WTC11 (cell line): ENCODE results near the gene ADARB2.

Source experiments
- GABPB1 ChIP-seq: sonication (generic); formaldehyde crosslinking; IDR thresholded peaks from 2 replicates; pipeline ENCODE4 v1.8.1; 2023; ENCODE audit warnings: mild to moderate bottlenecking, missing genetic modification reagents
- SMAD3 ChIP-seq: sonication (generic); formaldehyde crosslinking; IDR thresholded peaks from 2 replicates; pipeline ENCODE4 v1.8.0; 2022; ENCODE audit warnings: missing genetic modification reagents, mild to moderate bottlenecking, borderline replicate concordance
- ZNF232 ChIP-seq: sonication (generic); formaldehyde crosslinking; IDR thresholded peaks from 2 replicates; pipeline ENCODE4 v1.8.0; 2022; ENCODE audit warnings: mild to moderate bottlenecking, missing genetic modification reagents
- TF ChIP-seq, protein P1 (sequence below): fragments of 200-600 bp; IDR thresholded peaks from 2 replicates; pipeline ENCODE4 v1.8.0; 2022; ENCODE audit warnings: antibody characterized with exemption
- TF ChIP-seq, protein P2 (sequence below): sonication (generic); formaldehyde crosslinking; IDR thresholded peaks from 2 replicates; pipeline ENCODE4 v1.8.0; 2022; ENCODE audit warnings: mild to moderate bottlenecking, missing genetic modification reagents
- TF ChIP-seq, protein P3 (sequence below): sonication (generic); formaldehyde crosslinking; IDR thresholded peaks from 2 replicates; pipeline ENCODE4 v1.8.0; 2023; ENCODE audit warnings: missing genetic modification reagents, mild to moderate bottlenecking, borderline replicate concordance
- TF ChIP-seq, protein P4 (sequence below): sonication (generic); formaldehyde crosslinking; IDR thresholded peaks from 2 replicates; pipeline ENCODE4 v1.8.1; 2023; ENCODE audit warnings: mild to moderate bottlenecking, missing genetic modification reagents, moderate library complexity

DNA sequence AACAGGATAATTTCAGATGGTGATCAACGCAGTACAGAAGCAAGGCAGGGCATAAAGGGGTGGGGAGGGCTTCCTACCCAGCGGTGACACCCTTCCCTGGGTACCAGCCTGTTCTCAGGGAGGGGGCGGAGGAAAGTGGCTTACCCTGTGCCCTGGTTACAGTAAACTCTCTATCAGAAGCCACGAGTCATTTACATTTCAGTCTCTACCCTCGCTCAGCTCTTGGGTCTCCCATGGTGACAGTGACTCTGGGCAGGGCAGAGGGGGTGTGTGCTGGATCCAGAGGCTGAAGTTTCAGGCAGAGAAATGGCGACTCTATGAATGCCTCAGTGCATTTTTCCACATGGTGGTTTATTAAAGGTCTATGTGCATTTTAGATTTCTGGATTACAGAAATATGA is 107.0 kb downstream of the ADARB2 start:
- TF ChIP-seq, protein P1, sequence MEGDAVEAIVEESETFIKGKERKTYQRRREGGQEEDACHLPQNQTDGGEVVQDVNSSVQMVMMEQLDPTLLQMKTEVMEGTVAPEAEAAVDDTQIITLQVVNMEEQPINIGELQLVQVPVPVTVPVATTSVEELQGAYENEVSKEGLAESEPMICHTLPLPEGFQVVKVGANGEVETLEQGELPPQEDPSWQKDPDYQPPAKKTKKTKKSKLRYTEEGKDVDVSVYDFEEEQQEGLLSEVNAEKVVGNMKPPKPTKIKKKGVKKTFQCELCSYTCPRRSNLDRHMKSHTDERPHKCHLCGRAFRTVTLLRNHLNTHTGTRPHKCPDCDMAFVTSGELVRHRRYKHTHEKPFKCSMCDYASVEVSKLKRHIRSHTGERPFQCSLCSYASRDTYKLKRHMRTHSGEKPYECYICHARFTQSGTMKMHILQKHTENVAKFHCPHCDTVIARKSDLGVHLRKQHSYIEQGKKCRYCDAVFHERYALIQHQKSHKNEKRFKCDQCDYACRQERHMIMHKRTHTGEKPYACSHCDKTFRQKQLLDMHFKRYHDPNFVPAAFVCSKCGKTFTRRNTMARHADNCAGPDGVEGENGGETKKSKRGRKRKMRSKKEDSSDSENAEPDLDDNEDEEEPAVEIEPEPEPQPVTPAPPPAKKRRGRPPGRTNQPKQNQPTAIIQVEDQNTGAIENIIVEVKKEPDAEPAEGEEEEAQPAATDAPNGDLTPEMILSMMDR: no peak
- TF ChIP-seq ZNF232 (no peak), GABPB1 (CRISPR knock-in tag) (no peak), SMAD3 (CRISPR knock-in tag) (no peak)
- TF ChIP-seq, protein P2, sequence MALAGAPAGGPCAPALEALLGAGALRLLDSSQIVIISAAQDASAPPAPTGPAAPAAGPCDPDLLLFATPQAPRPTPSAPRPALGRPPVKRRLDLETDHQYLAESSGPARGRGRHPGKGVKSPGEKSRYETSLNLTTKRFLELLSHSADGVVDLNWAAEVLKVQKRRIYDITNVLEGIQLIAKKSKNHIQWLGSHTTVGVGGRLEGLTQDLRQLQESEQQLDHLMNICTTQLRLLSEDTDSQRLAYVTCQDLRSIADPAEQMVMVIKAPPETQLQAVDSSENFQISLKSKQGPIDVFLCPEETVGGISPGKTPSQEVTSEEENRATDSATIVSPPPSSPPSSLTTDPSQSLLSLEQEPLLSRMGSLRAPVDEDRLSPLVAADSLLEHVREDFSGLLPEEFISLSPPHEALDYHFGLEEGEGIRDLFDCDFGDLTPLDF (CRISPR knock-in tag): no peak
- TF ChIP-seq, protein P3, sequence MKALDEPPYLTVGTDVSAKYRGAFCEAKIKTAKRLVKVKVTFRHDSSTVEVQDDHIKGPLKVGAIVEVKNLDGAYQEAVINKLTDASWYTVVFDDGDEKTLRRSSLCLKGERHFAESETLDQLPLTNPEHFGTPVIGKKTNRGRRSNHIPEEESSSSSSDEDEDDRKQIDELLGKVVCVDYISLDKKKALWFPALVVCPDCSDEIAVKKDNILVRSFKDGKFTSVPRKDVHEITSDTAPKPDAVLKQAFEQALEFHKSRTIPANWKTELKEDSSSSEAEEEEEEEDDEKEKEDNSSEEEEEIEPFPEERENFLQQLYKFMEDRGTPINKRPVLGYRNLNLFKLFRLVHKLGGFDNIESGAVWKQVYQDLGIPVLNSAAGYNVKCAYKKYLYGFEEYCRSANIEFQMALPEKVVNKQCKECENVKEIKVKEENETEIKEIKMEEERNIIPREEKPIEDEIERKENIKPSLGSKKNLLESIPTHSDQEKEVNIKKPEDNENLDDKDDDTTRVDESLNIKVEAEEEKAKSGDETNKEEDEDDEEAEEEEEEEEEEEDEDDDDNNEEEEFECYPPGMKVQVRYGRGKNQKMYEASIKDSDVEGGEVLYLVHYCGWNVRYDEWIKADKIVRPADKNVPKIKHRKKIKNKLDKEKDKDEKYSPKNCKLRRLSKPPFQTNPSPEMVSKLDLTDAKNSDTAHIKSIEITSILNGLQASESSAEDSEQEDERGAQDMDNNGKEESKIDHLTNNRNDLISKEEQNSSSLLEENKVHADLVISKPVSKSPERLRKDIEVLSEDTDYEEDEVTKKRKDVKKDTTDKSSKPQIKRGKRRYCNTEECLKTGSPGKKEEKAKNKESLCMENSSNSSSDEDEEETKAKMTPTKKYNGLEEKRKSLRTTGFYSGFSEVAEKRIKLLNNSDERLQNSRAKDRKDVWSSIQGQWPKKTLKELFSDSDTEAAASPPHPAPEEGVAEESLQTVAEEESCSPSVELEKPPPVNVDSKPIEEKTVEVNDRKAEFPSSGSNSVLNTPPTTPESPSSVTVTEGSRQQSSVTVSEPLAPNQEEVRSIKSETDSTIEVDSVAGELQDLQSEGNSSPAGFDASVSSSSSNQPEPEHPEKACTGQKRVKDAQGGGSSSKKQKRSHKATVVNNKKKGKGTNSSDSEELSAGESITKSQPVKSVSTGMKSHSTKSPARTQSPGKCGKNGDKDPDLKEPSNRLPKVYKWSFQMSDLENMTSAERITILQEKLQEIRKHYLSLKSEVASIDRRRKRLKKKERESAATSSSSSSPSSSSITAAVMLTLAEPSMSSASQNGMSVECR (CRISPR knock-in tag): no peak
- TF ChIP-seq, protein P4, sequence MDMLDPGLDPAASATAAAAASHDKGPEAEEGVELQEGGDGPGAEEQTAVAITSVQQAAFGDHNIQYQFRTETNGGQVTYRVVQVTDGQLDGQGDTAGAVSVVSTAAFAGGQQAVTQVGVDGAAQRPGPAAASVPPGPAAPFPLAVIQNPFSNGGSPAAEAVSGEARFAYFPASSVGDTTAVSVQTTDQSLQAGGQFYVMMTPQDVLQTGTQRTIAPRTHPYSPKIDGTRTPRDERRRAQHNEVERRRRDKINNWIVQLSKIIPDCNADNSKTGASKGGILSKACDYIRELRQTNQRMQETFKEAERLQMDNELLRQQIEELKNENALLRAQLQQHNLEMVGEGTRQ: no peak
